Measurements from ENCODE around the gene EYS.
A peak's percentile ranks its signal among the peaks of the same experiment; 100 is the strongest.
"Not testable (repeated sequence)": the region's sequence is repeated elsewhere in the genome, so short reads cannot be mapped to it uniquely, and the experiment has no call there.

EYS gene

GRCh38 chr6:64469405-64469804 lies 1237.6 kb downstream of the EYS start:
- not testable (repeated sequence) for H3K27me3 Mint-ChIP-seq (ENCODE audit: low read depth); H3K27ac Mint-ChIP-seq; H3K4me1 Mint-ChIP-seq; H3K36me3 Mint-ChIP-seq (ENCODE audit: low read depth); H3K4me3 Mint-ChIP-seq
- peak in 2 of 3 experiments; percentile 18 to 53 for TF ChIP-seq CTCF (IDR thresholded peaks at IDR 0.05; ENCODE audit: unreplicated experiment in 3 of 3)
- H3K9me3 Mint-ChIP-seq = peaks cover 13% of the 10 kb centered on the region

GRCh38 chr6:64467656-64468055 lies 1239.4 kb downstream of the EYS start:
- Mint-ChIP-seq H3K27me3 (ENCODE audit: low read depth) (no peaks in the 10 kb centered on the region), H3K4me3 (no peak overlapping the region)

GRCh38 chr6:64459411-64459944 lies 1247.5 kb downstream of the EYS start:
- no peaks in the 10 kb centered on the region for H3K36me3 Mint-ChIP-seq (ENCODE audit: low read depth)
- H3K27ac Mint-ChIP-seq = no peak overlapping the region
- H3K9me3 Mint-ChIP-seq = no peaks in the 10 kb centered on the region
- H3K27me3 Mint-ChIP-seq (ENCODE audit: low read depth) = no peaks in the 10 kb centered on the region
- no peak overlapping the region for H3K4me3 Mint-ChIP-seq
- TF ChIP-seq CTCF (IDR thresholded peaks at IDR 0.05; ENCODE audit: unreplicated experiment in 3 of 3) = no peak
- H3K4me1 Mint-ChIP-seq = no peaks in the 10 kb centered on the region

More at GRCh38 chr6:64467656-64468055, 1239.4 kb downstream of the EYS start:
- no peaks in the 10 kb centered on the region for H3K4me1 Mint-ChIP-seq
- H3K36me3 Mint-ChIP-seq (ENCODE audit: low read depth) = no peaks in the 10 kb centered on the region
- TF ChIP-seq CTCF (IDR thresholded peaks at IDR 0.05; ENCODE audit: unreplicated experiment in 3 of 3) = no peak
- H3K27ac Mint-ChIP-seq = no peak overlapping the region
- peaks cover 13% of the 10 kb centered on the region for H3K9me3 Mint-ChIP-seq

GRCh38 chr6:64448101-64448500 lies 1258.9 kb downstream of the EYS start:
- not testable (repeated sequence) for H3K36me3 Mint-ChIP-seq (ENCODE audit: low read depth); H3K27ac Mint-ChIP-seq; H3K4me3 Mint-ChIP-seq; H3K27me3 Mint-ChIP-seq (ENCODE audit: low read depth); H3K4me1 Mint-ChIP-seq
- H3K9me3 Mint-ChIP-seq = peaks cover 15% of the 10 kb centered on the region

GRCh38 chr6:64445038-64445437 lies 1262.0 kb downstream of the EYS start:
- no peak overlapping the region for H3K4me3 Mint-ChIP-seq
- TF ChIP-seq CTCF (IDR thresholded peaks at IDR 0.05; ENCODE audit: unreplicated experiment in 3 of 3) = no peak
- no peaks in the 10 kb centered on the region for H3K36me3 Mint-ChIP-seq (ENCODE audit: low read depth)
- peaks cover 5% of the 10 kb centered on the region for H3K27me3 Mint-ChIP-seq (ENCODE audit: low read depth)
- H3K9me3 Mint-ChIP-seq = peaks cover 17% of the 10 kb centered on the region
- no peak overlapping the region for H3K27ac Mint-ChIP-seq
- H3K4me1 Mint-ChIP-seq = no peaks in the 10 kb centered on the region

- no peak overlapping the region for H3K4me3 Mint-ChIP-seq
- no peaks in the 10 kb centered on the region for H3K36me3 Mint-ChIP-seq (ENCODE audit: low read depth)
- TF ChIP-seq CTCF (IDR thresholded peaks at IDR 0.05; ENCODE audit: unreplicated experiment in 3 of 3) = no peak
- peaks cover 11% of the 10 kb centered on the region for H3K9me3 Mint-ChIP-seq
- H3K4me1 Mint-ChIP-seq = no peaks in the 10 kb centered on the region
- peaks cover 5% of the 10 kb centered on the region for H3K27me3 Mint-ChIP-seq (ENCODE audit: low read depth)
- no peak overlapping the region for H3K27ac Mint-ChIP-seq
These were observed 1267.8 kb downstream of the EYS start for GRCh38 chr6:64439274-64439673.

Measured in nephron (organoid).